HEK293T (cell line): Measurements from ENCODE around the gene CYP3A5.
"Not testable (repeated sequence)": the region's sequence is repeated elsewhere in the genome, so short reads cannot be mapped to it uniquely, and the experiment has no call there.

Source experiments
- CTCF ChIA-PET: fragments of 350-600 bp; formaldehyde crosslinking; extraction: SDS; loops from one replicate; lab custom pipeline; 2021; ENCODE audit warnings: antibody characterized with exemption, inconsistent platforms; lab: Yijun Ruan, JAX
- POLR2A ChIA-PET: fragments of 350-600 bp; formaldehyde crosslinking; extraction: SDS; loops from one replicate; lab custom pipeline; 2020; ENCODE audit warnings: antibody characterized with exemption, inconsistent platforms; lab: Yijun Ruan, JAX
- DNase-seq: peaks from one replicate; pipeline ENCODE4 v3.0.0; 2012; ENCODE audit warnings: mixed read lengths; ENCODE audit errors: extremely low spot score
- ARNT ChIP-seq: fragments of 450-650 bp; IDR thresholded peaks from 2 replicates; pipeline ENCODE4 v1.6.1; 2017; ENCODE audit warnings: mild to moderate bottlenecking
- BHLHE40 ChIP-seq: fragments of 450-650 bp; IDR thresholded peaks from 2 replicates; pipeline ENCODE4 v1.6.1; 2016; ENCODE audit warnings: mild to moderate bottlenecking, moderate library complexity, borderline replicate concordance
- CTBP1 ChIP-seq: fragments of 450-650 bp; IDR thresholded peaks from 2 replicates; pipeline ENCODE4 v1.6.1; 2016; ENCODE audit warnings: borderline replicate concordance
- ELF4 ChIP-seq: fragments of 450-650 bp; IDR thresholded peaks from 2 replicates; pipeline ENCODE4 v1.6.1; 2017; ENCODE audit warnings: antibody characterized with exemption
- FOXA1 ChIP-seq: fragments of 450-650 bp; IDR thresholded peaks from 2 replicates; pipeline ENCODE4 v1.6.1; 2016; ENCODE audit warnings: mild to moderate bottlenecking
- FOXK2 ChIP-seq: fragments of 450-650 bp; IDR thresholded peaks from 2 replicates; pipeline ENCODE4 v1.6.1; 2016; ENCODE audit warnings: mild to moderate bottlenecking
- FOXM1 ChIP-seq: fragments of 450-650 bp; IDR thresholded peaks from 2 replicates; pipeline ENCODE4 v1.6.1; 2017; ENCODE audit warnings: mild to moderate bottlenecking, borderline replicate concordance
- HDGF ChIP-seq: fragments of 450-650 bp; IDR thresholded peaks from 2 replicates; pipeline ENCODE4 v1.6.1; 2017; ENCODE audit warnings: antibody characterized with exemption, borderline replicate concordance
- L3MBTL2 ChIP-seq: fragments of 450-650 bp; conservative IDR thresholded peaks from 2 replicates; pipeline ENCODE4 v1.6.1; 2016; ENCODE audit warnings: mild to moderate bottlenecking
- LEF1 ChIP-seq: fragments of 450-650 bp; IDR thresholded peaks from 2 replicates; pipeline ENCODE4 v1.6.1; 2017; ENCODE audit warnings: mild to moderate bottlenecking, borderline replicate concordance
- NFRKB ChIP-seq: fragments of 450-650 bp; IDR thresholded peaks from 2 replicates; pipeline ENCODE4 v1.6.1; 2016; ENCODE audit warnings: mild to moderate bottlenecking, moderate library complexity
- SP1 ChIP-seq: fragments of 450-650 bp; IDR thresholded peaks from 2 replicates; pipeline ENCODE4 v1.6.1; 2017
- SUZ12 ChIP-seq: fragments of 450-650 bp; IDR thresholded peaks from 2 replicates; pipeline ENCODE4 v1.6.1; 2016; ENCODE audit warnings: mild to moderate bottlenecking
- TARDBP ChIP-seq: fragments of 450-650 bp; IDR thresholded peaks from 2 replicates; pipeline ENCODE4 v1.6.1; 2016
- ZNF384 ChIP-seq: fragments of 450-650 bp; IDR thresholded peaks from 2 replicates; pipeline ENCODE4 v1.6.1; 2016
- TF ChIP-seq, protein P1 (sequence below): fragments of 450-650 bp; IDR thresholded peaks from 2 replicates; pipeline ENCODE4 v1.6.1; 2016

Gene CYP3A5

DNA sequence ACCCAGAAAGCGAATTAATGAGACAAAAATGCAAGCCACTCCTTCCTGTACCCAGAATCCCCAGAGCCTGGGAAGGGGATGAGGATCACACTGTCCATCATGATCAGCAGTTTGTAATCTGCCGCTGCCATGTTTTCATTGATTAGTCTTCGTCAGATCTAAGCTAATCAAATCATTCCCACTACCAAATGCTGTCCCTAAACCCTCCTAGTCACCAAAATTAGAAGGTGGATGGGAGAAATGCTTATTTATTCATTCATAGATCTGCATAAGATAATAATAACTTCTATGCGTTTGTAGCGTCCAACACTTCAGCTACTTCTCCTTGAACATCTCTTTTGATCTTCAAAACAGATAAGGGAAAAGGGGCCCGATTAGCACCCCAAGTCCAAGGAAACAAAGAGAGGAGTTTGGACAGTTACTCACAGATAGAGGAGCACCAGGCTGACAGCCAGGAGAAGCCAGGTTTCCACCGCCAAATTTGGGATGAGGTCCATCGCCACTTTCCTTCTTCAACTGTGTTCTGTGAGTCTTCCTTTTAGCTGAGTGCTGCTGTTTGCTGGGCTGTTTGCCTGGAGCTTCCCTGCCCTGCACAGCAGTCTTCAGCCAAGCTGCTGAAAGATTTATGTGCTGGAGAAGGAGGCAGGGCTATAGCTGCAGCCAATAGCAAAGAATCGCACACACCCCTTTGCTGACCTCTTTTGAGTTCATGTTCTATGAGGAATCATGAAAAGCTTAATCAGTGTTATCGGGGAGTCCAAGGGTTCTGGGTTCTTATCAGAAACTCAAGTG lies at the start of gene CYP3A5:
TSS of gene CYP3A5 (minus strand) at position 597 of the 792 bp plus-strand sequence. CDS start at position 497, 100 bp downstream.
- ChIA-PET POLR2A (interaction anchor here (0.6 kb wide), 1 partner anchor 208 kb away, joined by 4 read pairs; no protein-coding TSS in a partner anchor), CTCF (no interaction called here)
- peak; percentile 23 for DNase-seq
- no peak for TF ChIP-seq NFRKB
- TF ChIP-seq LEF1, result no peak
- no peak for TF ChIP-seq BHLHE40
- TF ChIP-seq, protein P1, sequence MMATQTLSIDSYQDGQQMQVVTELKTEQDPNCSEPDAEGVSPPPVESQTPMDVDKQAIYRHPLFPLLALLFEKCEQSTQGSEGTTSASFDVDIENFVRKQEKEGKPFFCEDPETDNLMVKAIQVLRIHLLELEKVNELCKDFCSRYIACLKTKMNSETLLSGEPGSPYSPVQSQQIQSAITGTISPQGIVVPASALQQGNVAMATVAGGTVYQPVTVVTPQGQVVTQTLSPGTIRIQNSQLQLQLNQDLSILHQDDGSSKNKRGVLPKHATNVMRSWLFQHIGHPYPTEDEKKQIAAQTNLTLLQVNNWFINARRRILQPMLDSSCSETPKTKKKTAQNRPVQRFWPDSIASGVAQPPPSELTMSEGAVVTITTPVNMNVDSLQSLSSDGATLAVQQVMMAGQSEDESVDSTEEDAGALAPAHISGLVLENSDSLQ, result peak; percentile 73
- no peak for TF ChIP-seq ELF4
- no peak for TF ChIP-seq ARNT

DNA sequence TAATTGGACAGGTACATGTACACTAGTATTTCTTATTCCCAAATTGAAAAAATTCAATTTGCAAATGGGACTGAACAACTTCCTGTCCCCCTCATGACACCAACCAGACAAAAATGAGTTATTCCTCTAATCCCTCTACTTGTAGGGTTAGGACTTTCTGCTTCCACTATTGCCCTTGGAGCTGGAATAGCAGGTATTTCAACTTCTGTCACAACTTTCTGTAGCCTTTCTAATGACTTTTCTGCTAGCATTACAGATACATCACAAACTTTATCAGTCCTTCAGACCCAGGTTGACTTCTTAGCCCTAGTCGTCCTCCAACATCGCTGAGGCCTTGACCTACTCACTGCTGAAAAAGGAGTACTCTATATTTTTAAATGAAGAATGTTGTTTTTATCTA lies 48.8 kb upstream of the CYP3A5 start:
- ChIA-PET POLR2A (no interaction called here), CTCF (no interaction called here)
- TF ChIP-seq ARNT, result no peak
- no peak for TF ChIP-seq ELF4
- no peak for TF ChIP-seq BHLHE40
- no peak for TF ChIP-seq SUZ12
- TF ChIP-seq HDGF, result no peak
- no peak for TF ChIP-seq FOXM1
- TF ChIP-seq, protein P1, result no peak
- no peak for TF ChIP-seq L3MBTL2
- no peak for TF ChIP-seq ZNF384
- no peak for TF ChIP-seq NFRKB
- no peak for TF ChIP-seq FOXK2
- no peak for TF ChIP-seq CTBP1
- TF ChIP-seq LEF1, result no peak
- TF ChIP-seq TARDBP, result no peak
- no peak for DNase-seq

DNA sequence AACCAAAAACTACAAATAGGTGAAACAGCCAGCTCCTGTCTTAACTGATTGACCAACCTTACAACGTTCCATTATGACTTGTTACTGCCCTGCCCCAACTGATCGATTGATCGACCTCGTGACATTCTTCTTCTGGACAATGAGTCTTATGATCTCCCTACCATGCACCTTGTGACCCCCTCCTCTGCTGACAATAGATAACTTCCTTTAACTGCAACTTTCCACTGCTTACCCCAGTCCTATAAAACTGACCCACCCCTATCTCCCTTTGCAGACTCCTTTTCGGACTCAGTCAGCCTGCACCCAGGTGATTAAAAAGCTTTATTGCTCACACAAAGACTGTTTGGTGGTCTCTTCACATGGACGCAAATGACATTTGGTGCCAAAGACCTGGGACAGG lies 43.4 kb upstream of the CYP3A5 start:
- DNase-seq, CTCF ChIA-PET, POLR2A ChIA-PET: not testable (repeated sequence)

DNA sequence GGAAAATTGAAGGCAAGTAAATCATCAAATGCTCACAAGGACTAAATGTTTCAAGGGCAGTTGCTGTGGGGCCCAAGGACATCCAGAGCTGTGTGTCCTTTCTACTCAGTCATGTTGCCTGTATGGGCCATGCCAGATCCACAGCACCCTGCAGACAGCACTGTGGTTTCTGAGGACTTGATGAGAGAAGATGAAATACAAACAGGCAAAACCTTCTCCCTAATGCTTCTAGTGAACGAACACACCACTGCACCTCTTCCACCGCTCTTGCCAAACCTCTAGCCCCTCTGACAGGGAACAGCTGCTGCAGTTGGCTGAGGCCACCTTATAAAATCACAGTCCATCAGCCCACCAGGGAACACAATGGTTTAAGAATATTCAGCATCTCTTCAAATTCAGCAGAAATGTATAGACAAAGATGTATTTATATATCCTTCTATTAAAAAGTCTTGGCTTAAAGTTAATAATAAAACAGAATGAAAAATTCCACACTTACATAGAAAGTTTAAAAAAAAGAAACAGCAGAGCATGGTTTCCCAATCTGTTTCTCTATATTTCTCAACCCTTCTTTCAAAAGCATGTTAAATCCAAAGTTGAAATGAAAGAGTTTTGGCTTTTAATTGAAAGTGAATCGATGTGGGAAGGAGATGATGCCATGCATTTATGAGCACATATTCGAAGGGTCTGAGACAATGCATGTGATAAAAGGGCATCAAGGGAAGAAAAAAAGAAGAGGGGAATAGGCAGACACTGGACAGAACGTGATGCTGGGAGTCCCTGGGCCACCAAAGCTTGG lies 41.2 kb upstream of the CYP3A5 start:
- POLR2A ChIA-PET, result no interaction called here
- CTCF ChIA-PET, result no interaction called here
- DNase-seq, result no peak
- TF ChIP-seq L3MBTL2, result no peak

DNA sequence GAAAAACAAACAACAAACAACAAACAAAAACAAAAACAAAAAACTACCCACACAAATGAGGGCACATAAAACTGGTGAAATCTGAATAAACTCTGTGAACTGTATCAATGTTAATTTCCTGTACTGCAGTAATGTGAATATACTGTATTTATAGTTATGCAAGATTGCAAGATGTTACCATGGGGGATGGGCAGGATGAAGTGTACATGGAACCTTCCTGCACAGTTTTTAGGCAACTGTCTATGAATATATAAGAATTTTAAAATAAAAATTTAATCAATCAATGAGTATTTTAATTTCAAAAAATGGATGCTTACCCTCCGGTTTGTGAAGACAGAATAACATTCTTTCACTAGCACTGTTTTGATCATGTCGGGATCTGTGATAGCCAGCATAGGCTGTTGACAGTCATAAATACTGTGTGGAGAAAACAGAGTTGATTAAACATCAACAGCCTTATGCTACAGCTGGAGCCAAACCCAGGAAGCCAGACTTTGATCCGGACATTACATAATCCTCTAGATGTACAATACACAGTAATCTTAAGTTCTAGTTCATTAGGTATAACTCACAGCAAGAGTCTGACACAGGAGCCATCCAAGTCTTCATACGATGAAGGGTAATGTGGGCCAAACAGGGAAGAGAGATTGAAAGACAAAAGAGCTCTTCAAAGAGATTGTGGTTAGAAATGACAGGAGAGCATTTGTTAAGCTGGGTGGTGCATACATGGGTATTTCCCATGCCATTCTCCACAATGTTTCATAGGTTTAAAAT lies 40.4 kb upstream of the CYP3A5 start:
- DNase-seq, result no peak
- ChIA-PET POLR2A (no interaction called here), CTCF (no interaction called here)
- TF ChIP-seq NFRKB (no peak), ELF4 (no peak), ARNT (no peak), FOXA1 (no peak), SP1 (no peak), CTBP1 (no peak), TARDBP (no peak), HDGF (no peak), BHLHE40 (no peak)

DNA sequence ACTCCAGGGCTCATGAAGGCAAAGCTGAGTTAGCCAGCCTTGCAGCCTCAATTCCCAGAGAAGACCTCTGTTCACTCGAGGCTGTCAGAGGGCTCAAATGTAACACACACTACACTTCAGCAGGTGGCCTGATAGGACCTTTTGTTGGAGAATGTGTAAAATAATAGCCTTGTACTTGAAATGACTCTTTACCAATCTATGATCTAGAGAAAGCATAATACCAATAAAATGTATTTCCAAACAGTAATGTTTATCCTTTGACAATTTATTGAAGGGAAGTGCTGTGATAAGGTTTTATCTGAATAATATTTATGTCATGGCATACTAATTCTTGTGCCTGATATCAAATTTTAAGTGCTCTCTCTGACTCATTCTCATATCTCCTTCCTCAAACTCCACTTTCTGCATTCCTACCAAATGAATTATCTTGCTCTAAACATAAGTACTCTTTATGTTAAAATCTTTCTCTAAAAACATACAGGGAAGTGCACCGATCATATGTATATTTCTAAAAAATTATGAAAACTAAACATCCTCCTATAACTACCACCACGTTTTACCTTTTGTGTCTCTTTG lies 34.3 kb upstream of the CYP3A5 start:
- ChIA-PET POLR2A (no interaction called here), CTCF (no interaction called here)

More for the DNA sequence above, 34.3 kb upstream of the CYP3A5 start:
- TF ChIP-seq NFRKB (no peak), SUZ12 (no peak), BHLHE40 (no peak), ELF4 (no peak), FOXK2 (no peak), FOXA1 (no peak), LEF1 (no peak), CTBP1 (no peak), HDGF (no peak), FOXM1 (no peak)
- TF ChIP-seq, protein P1, result no peak
- no peak for DNase-seq
